Retinal pigment epithelial cell (primary cell): ENCODE data around the gene RTF2.

ENCODE experiments used
- DNase-seq: peaks from one replicate; pipeline ENCODE4 v3.0.0-alpha.2; 2010; ENCODE audit warnings: low read depth
- H3K4me3 ChIP-seq: 2 replicates; pipeline ENCODE4 v1.5.1; 2011; ENCODE audit warnings: mild to moderate bottlenecking, low read length, control low read depth, moderate library complexity
- TF ChIP-seq, protein P1 (sequence below): conservative IDR thresholded peaks from 2 replicates; pipeline ENCODE4 v1.5.1; 2011; ENCODE audit warnings: low read depth, low read length, control low read depth, inconsistent platforms

Gene RTF2, protein sequence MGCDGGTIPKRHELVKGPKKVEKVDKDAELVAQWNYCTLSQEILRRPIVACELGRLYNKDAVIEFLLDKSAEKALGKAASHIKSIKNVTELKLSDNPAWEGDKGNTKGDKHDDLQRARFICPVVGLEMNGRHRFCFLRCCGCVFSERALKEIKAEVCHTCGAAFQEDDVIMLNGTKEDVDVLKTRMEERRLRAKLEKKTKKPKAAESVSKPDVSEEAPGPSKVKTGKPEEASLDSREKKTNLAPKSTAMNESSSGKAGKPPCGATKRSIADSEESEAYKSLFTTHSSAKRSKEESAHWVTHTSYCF

DNA sequence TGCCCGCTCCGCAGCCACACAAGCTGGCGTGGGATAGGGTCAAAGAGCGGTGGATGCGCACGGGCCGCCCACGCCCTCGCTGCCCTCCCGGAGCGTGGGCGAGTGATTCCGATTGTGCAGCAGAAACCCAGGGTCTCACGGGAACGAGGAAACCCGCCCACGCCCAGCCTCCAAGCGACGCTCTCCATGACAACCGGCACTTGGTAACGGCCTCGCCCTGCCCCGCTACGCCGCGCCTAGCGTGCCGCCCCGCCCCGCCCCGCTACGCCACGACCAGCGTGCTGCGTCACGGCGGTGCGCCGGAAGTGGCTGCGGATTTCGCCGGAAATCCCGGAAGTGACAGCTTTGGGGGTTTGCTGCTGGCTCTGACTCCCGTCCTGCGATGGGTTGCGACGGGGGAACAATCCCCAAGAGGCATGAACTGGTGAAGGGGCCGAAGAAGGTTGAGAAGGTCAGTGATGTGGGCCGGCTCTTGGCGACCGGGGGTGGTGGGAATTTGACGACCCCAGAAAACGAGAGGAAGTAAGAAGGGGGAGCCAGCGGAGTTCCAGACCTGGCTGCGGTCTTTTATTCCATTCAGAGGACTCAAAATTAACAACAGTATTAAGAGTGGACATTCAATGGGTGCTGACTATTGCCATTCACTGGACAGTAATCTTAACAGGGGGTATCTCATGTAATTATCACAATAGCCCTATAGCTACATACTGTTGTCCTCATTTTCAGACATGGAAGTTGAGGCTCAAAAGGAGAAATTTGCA, at the start of gene RTF2:
Gene RTF2 (plus strand): TSS at position 312 of the 761 bp plus-strand sequence. CDS start 71 bp downstream, at position 383.
- peak; percentile 66 for DNase-seq
- TF ChIP-seq, protein P1, sequence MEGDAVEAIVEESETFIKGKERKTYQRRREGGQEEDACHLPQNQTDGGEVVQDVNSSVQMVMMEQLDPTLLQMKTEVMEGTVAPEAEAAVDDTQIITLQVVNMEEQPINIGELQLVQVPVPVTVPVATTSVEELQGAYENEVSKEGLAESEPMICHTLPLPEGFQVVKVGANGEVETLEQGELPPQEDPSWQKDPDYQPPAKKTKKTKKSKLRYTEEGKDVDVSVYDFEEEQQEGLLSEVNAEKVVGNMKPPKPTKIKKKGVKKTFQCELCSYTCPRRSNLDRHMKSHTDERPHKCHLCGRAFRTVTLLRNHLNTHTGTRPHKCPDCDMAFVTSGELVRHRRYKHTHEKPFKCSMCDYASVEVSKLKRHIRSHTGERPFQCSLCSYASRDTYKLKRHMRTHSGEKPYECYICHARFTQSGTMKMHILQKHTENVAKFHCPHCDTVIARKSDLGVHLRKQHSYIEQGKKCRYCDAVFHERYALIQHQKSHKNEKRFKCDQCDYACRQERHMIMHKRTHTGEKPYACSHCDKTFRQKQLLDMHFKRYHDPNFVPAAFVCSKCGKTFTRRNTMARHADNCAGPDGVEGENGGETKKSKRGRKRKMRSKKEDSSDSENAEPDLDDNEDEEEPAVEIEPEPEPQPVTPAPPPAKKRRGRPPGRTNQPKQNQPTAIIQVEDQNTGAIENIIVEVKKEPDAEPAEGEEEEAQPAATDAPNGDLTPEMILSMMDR = no peak
- peak within 1 kb of the TSS; percentile 98 for H3K4me3 ChIP-seq

DNA sequence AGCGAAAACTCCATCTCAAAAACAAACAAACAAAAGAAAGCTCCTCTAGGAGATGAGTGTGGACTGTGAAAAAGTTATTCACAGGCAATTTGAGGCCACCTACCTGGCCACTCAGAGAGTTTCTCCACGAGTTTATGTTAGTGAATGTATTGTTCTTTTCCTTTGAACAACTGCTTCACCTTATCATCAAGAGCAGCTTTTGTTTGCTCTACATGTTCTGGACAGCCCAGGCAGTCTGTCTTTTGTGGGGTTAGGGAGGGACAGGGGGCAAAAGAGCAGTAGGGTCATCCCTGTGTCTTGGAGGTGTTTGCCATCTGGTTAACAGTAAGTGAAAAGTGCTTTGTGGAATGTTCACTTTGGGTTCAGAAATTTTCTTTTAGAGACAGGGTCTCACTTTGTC, 48.4 kb upstream of the RTF2 start:
- TF ChIP-seq, protein P1 = no peak
- DNase-seq = no peak
- no peak overlapping the region for H3K4me3 ChIP-seq

DNA sequence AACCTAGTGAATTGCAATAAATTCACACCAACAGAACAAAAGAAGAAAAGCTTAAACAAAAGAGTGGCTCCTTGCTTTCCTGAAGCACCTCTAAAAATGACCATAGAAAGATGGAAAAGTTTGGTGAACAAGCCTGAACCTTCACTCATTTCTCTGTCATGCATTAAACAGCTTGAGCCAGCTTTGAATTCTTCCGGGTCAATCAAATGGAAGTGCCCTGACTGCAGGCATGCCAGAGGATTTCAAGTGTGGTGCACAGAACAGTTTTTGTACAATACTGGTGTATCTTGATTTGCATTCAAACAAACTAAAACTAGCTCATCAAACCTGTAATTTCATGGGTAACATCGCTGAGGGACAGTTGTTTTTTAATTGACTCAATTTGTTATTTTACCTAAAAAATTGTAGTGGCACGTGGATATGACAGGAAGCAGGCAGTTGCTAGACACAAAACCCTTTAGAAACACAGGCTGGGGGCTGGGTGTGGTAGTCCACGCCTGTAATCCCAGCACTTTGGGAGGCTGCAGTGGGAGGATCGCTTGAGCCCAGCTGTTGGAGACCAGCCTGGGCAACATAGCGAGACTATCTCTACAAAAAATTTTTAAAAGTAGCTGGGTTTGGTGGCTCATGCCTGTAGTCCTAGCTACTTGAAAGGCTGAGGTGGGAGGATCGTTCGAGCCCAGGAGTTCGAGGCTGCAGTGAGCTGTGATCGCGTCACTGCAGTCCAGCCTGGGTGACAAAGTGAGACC, 47.3 kb upstream of the RTF2 start:
- TF ChIP-seq, protein P1 = no peak
- no peak for DNase-seq
- H3K4me3 ChIP-seq = no peak overlapping the region

DNA sequence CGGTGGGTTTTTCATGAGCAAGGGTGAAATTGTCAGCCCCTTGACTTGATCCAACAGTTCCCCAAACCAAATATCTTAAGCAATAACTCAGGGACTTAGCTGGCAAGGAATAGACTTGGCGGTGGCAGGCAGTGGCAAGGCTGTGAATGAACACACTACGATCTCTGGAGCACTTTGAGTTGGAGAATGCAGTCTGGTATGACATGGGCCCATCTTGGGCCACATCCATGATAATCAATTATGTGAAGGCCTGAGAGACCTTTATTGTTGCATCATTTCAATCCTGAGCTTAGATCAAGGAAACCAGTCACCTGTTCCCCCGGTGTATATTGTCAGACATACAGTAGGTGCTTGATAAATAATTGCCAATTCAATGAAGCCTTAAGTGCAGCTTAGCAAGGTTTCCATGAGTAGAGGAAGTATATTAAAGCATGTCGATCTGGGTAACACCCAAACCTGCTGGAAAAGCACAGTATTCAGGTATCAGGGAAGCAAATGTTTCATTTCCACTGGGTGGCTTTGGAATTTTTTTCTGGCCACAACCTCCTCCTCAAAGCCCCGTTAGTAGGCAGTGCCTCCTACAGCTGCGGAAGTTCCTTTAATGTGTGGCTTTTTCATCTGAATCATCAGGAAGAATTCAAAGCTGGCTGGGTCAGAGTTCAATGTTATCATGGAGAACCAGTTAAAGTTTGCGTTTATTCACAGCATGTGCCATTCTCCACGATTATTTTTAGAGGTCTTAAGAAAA, 46.2 kb upstream of the RTF2 start:
- no peak overlapping the region for H3K4me3 ChIP-seq
- TF ChIP-seq, protein P1 = peak; percentile 24
- peak; percentile 19 for DNase-seq

DNA sequence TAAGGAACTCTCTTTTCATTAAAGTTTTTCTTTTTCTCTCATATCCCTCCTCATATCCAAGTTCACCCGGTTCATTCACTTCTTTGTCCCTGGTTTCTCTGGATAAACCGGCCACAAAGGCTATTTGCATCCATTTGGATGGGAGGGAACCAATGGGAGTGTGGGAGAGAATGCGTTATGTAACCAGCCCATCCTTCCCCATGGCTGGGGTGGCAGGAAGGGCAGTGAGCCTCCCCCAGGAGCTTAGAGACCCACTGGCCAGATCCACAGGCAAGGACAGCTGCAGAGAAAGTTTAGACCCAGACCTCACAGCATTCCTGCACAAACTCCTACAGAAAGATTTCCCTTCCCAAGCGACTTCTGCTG, 45.6 kb upstream of the RTF2 start:
- H3K4me3 ChIP-seq = no peak overlapping the region
- DNase-seq = no peak
- TF ChIP-seq, protein P1 = no peak

DNA sequence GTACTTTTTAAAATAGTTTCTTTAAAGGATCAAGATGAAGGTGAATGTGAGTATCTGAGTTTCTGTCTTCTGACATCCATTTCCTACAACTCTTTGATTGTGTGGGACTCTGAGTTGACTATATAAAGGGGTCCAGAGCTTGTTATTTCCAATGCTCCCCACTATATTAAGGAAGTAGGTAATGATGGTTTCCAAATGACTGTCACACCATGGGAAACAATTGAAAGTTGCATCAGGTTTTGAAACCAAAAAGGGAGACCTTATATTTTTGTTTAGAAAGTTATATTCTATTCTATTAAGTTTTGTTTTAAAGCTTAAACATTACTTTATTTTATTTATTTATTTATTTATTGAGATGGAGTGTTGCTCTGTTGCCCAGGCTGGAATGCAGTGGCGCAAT, 45.2 kb upstream of the RTF2 start:
- H3K4me3 ChIP-seq = no peak overlapping the region
- TF ChIP-seq, protein P1 = no peak
- DNase-seq = no peak
